Measurements from ENCODE around the gene SLC40A1.
A peak's percentile ranks its signal among the peaks of the same experiment; 100 is the strongest.

Gene SLC40A1

GRCh38 chr2:189595417-189595816 is 14.8 kb upstream of the SLC40A1 start:
- no peak for FAIRE-seq

GRCh38 chr2:189594305-189594704 is 13.7 kb upstream of the SLC40A1 start:
- no peak for FAIRE-seq

- FAIRE-seq: no peak
Observed at GRCh38 chr2:189593115-189593514, 12.5 kb upstream of the SLC40A1 start.

- no peak for FAIRE-seq
Observed at GRCh38 chr2:189592353-189592984, 11.9 kb upstream of the SLC40A1 start.

GRCh38 chr2:189587780-189588179 is 7.2 kb upstream of the SLC40A1 start:
- FAIRE-seq: no peak

GRCh38 chr2:189585226-189585756 is 4.7 kb upstream of the SLC40A1 start:
- FAIRE-seq: no peak

- FAIRE-seq: peak; percentile 70
Observed at GRCh38 chr2:189584686-189585085, 4.1 kb upstream of the SLC40A1 start.

- no peak for FAIRE-seq
Observed at GRCh38 chr2:189583227-189584198, 2.9 kb upstream of the SLC40A1 start.

- no peak for FAIRE-seq
Observed at GRCh38 chr2:189582809-189583192, 2.2 kb upstream of the SLC40A1 start.

GRCh38 chr2:189582140-189582808 is 1.7 kb upstream of the SLC40A1 start:
- FAIRE-seq: no peak

GRCh38 chr2:189581354-189582139 is 961 bp upstream of the SLC40A1 start:
- FAIRE-seq: no peak

- no peak for FAIRE-seq
Observed at GRCh38 chr2:189580241-189580651, 340 bp downstream of the SLC40A1 start.

GRCh38 chr2:189579585-189580186 is 900 bp downstream of the SLC40A1 start:
- no peak for FAIRE-seq

GRCh38 chr2:189578272-189578950 is 2.2 kb downstream of the SLC40A1 start:
- no peak for FAIRE-seq

- no peak for FAIRE-seq
Observed at GRCh38 chr2:189577121-189577520, 3.5 kb downstream of the SLC40A1 start.

- no peak for FAIRE-seq
Observed at GRCh38 chr2:189576396-189576795, 4.2 kb downstream of the SLC40A1 start.

- FAIRE-seq: no peak
Observed at GRCh38 chr2:189574793-189575475, 5.7 kb downstream of the SLC40A1 start.

- FAIRE-seq: no peak
Observed at GRCh38 chr2:189570570-189571031, 10.0 kb downstream of the SLC40A1 start.

GRCh38 chr2:189569295-189569910 is 11.2 kb downstream of the SLC40A1 start:
- no peak for FAIRE-seq

GRCh38 chr2:189566046-189566445 is 14.5 kb downstream of the SLC40A1 start:
- FAIRE-seq: no peak

Data from colon (tissue), 2 donors.